Fibroblast of pulmonary artery (primary cell): Measurements from ENCODE around the gene FIBIN.

Source experiments
- DNase-seq: peaks from one replicate; pipeline ENCODE4 v3.0.0-alpha.2; 2010; ENCODE audit warnings: low read depth
- H3K4me3 ChIP-seq: replicated peaks from 2 replicates; pipeline ENCODE4 v1.5.1; 2011; ENCODE audit warnings: low read depth, mild to moderate bottlenecking, control low read depth, low read length, moderate library complexity
- TF ChIP-seq, protein P1 (sequence below): IDR thresholded peaks from 2 replicates; pipeline ENCODE4 v1.5.1; 2011; ENCODE audit warnings: mild to moderate bottlenecking, control low read depth, low read length, inconsistent platforms; ENCODE audit errors: missing control alignments

Gene FIBIN

DNA sequence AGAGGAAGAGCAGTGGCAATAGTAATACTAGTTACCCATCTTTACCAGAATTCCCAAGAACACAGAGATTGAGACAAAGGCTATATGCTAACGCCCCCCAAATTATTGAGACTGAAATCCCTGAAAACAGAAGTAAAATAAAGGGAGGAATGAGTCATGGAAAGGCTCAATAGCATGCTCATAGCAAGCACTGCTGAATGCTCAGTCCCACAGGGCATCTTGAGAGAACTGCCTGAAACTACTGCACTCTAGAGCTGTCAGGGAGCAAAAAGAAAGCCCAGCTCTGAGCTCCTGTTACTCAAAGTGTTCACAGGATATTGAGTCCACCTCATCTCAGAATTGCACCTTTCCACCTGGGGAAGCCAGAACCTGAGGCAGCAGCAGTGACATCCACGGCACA, 44.1 kb upstream of the FIBIN start:
- DNase-seq: peak; percentile 27
- no peak overlapping the region for H3K4me3 ChIP-seq
- TF ChIP-seq, protein P1, sequence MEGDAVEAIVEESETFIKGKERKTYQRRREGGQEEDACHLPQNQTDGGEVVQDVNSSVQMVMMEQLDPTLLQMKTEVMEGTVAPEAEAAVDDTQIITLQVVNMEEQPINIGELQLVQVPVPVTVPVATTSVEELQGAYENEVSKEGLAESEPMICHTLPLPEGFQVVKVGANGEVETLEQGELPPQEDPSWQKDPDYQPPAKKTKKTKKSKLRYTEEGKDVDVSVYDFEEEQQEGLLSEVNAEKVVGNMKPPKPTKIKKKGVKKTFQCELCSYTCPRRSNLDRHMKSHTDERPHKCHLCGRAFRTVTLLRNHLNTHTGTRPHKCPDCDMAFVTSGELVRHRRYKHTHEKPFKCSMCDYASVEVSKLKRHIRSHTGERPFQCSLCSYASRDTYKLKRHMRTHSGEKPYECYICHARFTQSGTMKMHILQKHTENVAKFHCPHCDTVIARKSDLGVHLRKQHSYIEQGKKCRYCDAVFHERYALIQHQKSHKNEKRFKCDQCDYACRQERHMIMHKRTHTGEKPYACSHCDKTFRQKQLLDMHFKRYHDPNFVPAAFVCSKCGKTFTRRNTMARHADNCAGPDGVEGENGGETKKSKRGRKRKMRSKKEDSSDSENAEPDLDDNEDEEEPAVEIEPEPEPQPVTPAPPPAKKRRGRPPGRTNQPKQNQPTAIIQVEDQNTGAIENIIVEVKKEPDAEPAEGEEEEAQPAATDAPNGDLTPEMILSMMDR: no peak

DNA sequence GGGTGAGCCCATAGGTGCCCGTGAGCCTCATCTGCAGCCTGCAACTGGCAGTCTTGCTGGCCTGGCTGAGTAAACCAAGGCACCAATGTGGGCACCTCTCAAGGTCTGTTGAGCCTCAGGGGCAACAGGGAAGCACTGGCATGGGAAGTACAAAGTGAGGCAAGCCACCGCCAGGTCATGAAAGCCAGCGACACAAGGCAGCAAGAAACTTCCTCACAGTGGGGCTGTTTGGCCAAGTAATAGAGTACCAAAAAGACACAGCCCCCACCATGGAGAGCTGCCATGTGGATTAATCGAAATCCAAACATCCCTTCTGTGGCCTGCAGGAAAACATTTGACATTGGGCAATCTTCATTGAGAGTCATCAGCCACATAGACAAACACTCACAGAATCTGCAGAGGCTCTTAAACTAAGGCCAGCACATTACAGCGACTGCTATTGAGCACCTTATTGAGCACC, 43.6 kb upstream of the FIBIN start:
- H3K4me3 ChIP-seq: no peak overlapping the region
- peak; percentile 81 for DNase-seq
- TF ChIP-seq, protein P1: no peak

DNA sequence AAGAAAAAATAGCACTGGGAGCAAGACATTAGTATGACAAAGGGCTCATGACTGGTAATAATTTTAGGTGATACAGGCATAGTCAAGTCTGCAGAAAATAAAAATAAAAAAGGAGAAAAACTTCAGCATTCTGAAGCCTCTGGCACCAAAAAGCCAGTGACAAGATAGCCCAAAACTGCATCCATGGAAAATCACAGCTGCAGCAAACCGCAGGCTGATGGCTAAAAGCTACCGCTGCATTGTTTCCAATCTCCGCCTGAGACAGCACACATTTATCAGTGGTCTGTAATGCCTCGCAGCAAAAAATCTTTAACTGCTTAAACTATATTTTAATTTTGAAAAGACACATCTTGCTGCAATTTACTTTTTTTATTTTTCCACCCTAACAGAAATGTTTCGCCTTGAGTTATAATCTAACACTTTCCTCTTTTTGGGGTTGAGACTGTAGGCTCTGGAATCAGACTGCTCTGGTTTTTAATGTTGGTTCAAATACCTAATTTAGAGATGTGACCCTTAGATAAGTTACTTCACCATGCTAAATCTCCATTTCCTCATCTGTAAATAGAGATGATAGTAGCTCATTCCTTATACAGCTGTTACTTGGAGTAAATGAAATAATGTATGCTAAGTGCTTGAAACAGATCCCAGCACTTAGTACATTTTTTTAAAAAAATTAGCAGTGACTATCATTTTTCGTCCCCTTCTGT, 42.0 kb upstream of the FIBIN start:
- H3K4me3 ChIP-seq: no peak overlapping the region
- no peak for DNase-seq
- TF ChIP-seq, protein P1: no peak

DNA sequence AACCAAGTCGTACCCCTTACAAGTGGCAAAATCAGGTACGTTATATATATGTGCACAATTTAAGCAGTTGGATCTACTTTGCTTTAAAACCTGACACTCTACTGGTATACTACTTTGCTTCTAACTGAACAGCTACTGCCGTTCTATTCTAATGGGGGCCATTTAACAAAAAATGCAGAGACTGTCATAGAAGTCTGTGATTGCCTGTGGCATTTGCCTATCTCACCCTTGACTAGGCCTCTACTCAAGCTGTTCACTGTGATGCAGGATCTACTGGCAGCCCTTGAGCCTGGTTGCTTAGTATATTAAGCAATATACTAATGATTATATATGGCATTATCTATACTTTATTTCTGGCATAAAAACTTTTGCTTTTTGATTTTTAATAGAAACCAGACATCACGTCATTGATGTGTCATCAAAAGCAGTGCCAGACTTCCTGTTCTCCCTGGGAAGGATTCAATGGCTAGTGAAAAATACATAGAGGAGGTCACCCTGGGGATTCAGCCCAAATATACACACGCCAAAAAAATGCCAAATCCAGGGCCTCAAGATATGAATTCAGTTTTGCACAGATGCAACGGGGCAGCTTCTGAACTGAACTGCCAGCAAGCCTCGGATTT, 40.0 kb upstream of the FIBIN start:
- peak; percentile 96 for DNase-seq
- TF ChIP-seq, protein P1: no peak
- H3K4me3 ChIP-seq: no peak overlapping the region

DNA sequence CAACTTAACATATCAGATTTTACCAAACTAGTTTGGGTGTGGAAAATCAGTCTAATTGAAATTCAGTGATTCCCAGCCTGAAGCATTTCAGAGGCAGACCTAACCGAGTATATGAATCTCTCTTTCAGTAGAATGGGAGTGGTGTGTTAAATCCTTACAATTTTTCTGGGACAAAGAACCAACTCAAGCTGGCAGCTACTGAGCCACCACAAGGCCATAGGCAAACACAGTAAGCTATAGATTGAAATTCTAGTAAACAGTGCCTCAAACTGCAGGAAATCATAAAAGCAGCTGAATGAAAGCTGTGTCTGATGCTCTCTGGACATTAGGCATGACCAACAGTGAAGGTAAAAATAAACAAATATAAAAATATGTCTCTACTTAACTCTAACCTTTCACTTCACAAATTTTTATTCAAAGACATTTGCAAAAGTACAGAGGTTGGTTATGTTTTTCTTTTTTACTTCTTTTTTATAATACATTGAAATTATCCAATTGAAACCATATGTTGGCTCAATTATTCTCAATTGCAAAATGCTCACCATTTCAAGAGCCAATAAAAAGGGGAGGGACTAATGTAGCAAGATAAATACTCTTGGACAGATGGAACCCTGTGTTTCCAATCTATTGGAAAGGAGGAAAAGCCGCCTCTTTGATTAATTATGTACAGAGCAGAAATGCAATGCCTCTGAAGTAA, 35.8 kb upstream of the FIBIN start:
- TF ChIP-seq, protein P1: no peak
- no peak overlapping the region for H3K4me3 ChIP-seq
- no peak for DNase-seq

DNA sequence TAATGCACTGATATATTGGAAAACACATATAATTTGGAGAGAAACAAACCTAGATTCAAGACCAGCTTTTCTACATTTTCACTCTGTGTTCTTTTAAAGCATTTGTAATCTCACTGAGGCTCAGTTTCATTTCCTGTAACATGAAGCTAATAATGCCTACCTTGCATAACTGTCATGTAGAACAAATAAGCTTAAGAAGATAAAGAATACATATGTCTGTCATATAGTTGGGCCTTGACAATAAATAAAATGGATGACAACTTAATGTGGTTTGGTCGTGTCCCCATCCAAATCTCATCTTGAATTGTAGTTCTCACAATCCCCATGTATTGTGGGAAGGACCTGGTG, 35.2 kb upstream of the FIBIN start:
- H3K4me3 ChIP-seq: no peak overlapping the region
- TF ChIP-seq, protein P1: no peak
- no peak for DNase-seq
